Activated CD8-positive, alpha-beta memory T cell treated with anti-CD3 and anti-CD28 coated beads, Interleukin-2, amount 10 ng/mL, durations not matched to agents 7 days and 5 days (primary cell): ENCODE data around the gene MYLK4. TPM values are rescaled to one million over a fixed set of nuclear protein-coding genes. Genes with fewer than 3 reads are reported as not detected.
A peak's percentile ranks its signal among the peaks of the same experiment; 100 is the strongest.

Experiments
- ATAC-seq: fragments of 150-1000 bp; cut with Tn5 transposase; one replicate; pipeline ENCODE4 v1.10.0; 2021; ENCODE audit warnings: moderate library complexity
- CTCF ChIA-PET: fragments of 350-600 bp; sonication (Branson Sonifier 250); formaldehyde crosslinking; loops from one replicate; lab custom pipeline; 2021; ENCODE audit warnings: antibody characterized with exemption; lab: Charles Lee
- DNase-seq: peaks from one replicate; pipeline ENCODE4 v3.0.0-alpha.2; 2020
- H3K27ac Mint-ChIP-seq: one replicate; pipeline ENCODE4 v1.8.0; 2021; ENCODE audit warnings: mild to moderate bottlenecking, mixed read lengths
- H3K27me3 Mint-ChIP-seq: one replicate; pipeline ENCODE4 v1.8.0; 2021; ENCODE audit warnings: mixed read lengths
- H3K36me3 Mint-ChIP-seq: one replicate; pipeline ENCODE4 v1.8.0; 2021; ENCODE audit warnings: mild to moderate bottlenecking, mixed read lengths
- H3K4me1 Mint-ChIP-seq: one replicate; pipeline ENCODE4 v1.8.0; 2021; ENCODE audit warnings: mixed read lengths
- H3K4me3 Mint-ChIP-seq: one replicate; pipeline ENCODE4 v1.8.0; 2021; ENCODE audit warnings: mild to moderate bottlenecking, moderate library complexity, mixed read lengths
- H3K9me3 Mint-ChIP-seq: one replicate; pipeline ENCODE4 v1.8.0; 2022; ENCODE audit warnings: low read depth, mixed read lengths
- total RNA-seq, 2 experiments: library from RNA; stranded (reverse); gene quantifications; one replicate each; pipeline ENCODE4 v1.2.3, GENCODE V29; 2021

MYLK4 gene
- total RNA-seq, 2 experiments from 2014 or later: 0.18 to 0.23 TPM

GRCh38 chr6:2737885-2738284 is 12.8 kb downstream of the MYLK4 start:
- no peak overlapping the region for H3K27ac Mint-ChIP-seq
- ATAC-seq (no peak), DNase-seq (no peak)
- H3K36me3 Mint-ChIP-seq: no peaks in the 10 kb centered on the region
- H3K27me3 Mint-ChIP-seq: peaks cover 5% of the 10 kb centered on the region
- CTCF ChIA-PET: interaction anchor here (0.6 to 7.5 kb wide), 20 partner anchors 12 to 319 kb away, joined by 3 to 83 read pairs (median 4); partner anchors contain the start of genes MYLK4 and SERPINB1
- H3K4me1 Mint-ChIP-seq: peaks cover 14% of the 10 kb centered on the region
- H3K9me3 Mint-ChIP-seq: no peaks in the 10 kb centered on the region
- no peak overlapping the region for H3K4me3 Mint-ChIP-seq

GRCh38 chr6:2734488-2735166 is 16.1 kb downstream of the MYLK4 start:
- no peak for DNase-seq
- peaks cover 2% of the 10 kb centered on the region for H3K36me3 Mint-ChIP-seq
- CTCF ChIA-PET: interaction anchor here (1.3 to 7.5 kb wide), 3 partner anchors 16 to 107 kb away, joined by 3 to 83 read pairs (median 5); partner anchors contain the start of genes MYLK4 and SERPINB1
- peaks cover 2% of the 10 kb centered on the region for H3K9me3 Mint-ChIP-seq
- no peak overlapping the region for H3K4me3 Mint-ChIP-seq
- H3K27me3 Mint-ChIP-seq: no peaks in the 10 kb centered on the region
- no peak overlapping the region for H3K27ac Mint-ChIP-seq
- H3K4me1 Mint-ChIP-seq: peaks cover 19% of the 10 kb centered on the region
- ATAC-seq: no peak

GRCh38 chr6:2733736-2734480 is 16.8 kb downstream of the MYLK4 start:
- CTCF ChIA-PET: interaction anchor here (0.7 to 7.5 kb wide), 5 partner anchors 11 to 32 kb away, joined by 3 to 83 read pairs (median 3); partner anchors contain the start of genes MYLK4 and WRNIP1
- H3K36me3 Mint-ChIP-seq: peaks cover 2% of the 10 kb centered on the region
- ATAC-seq: no peak
- no peak overlapping the region for H3K27ac Mint-ChIP-seq
- H3K4me1 Mint-ChIP-seq: peaks cover 19% of the 10 kb centered on the region
- peaks cover 2% of the 10 kb centered on the region for H3K27me3 Mint-ChIP-seq
- no peak for DNase-seq
- H3K9me3 Mint-ChIP-seq: peaks cover 2% of the 10 kb centered on the region
- H3K4me3 Mint-ChIP-seq: no peak overlapping the region

- peaks cover 2% of the 10 kb centered on the region for H3K27me3 Mint-ChIP-seq
- peaks cover 19% of the 10 kb centered on the region for H3K4me1 Mint-ChIP-seq
- peak; percentile 96 for ATAC-seq
- CTCF ChIA-PET: interaction anchor here (0.7 to 2.4 kb wide), 4 partner anchors 10 to 33 kb away, joined by 3 to 18 read pairs (median 3); partner anchors contain the start of genes MYLK4 and WRNIP1
- peaks cover 2% of the 10 kb centered on the region for H3K9me3 Mint-ChIP-seq
- H3K4me3 Mint-ChIP-seq: no peak overlapping the region
- H3K36me3 Mint-ChIP-seq: peaks cover 2% of the 10 kb centered on the region
- DNase-seq: peak; percentile 81
- no peak overlapping the region for H3K27ac Mint-ChIP-seq
These were observed 17.4 kb downstream of the MYLK4 start for GRCh38 chr6:2733324-2733723.

GRCh38 chr6:2732503-2733089 is 18.1 kb downstream of the MYLK4 start:
- CTCF ChIA-PET: interaction anchor here (1.1 to 2.4 kb wide), 3 partner anchors 18 to 33 kb away, joined by 3 to 18 read pairs (median 3); partner anchors contain the start of genes MYLK4 and WRNIP1
- ATAC-seq: no peak
- peaks cover 2% of the 10 kb centered on the region for H3K36me3 Mint-ChIP-seq

GRCh38 chr6:2731281-2731909 is 19.3 kb downstream of the MYLK4 start:
- no peak for ATAC-seq
- H3K4me3 Mint-ChIP-seq: no peak overlapping the region

More at GRCh38 chr6:2732503-2733089, 18.1 kb downstream of the MYLK4 start:
- no peak for DNase-seq
- H3K27ac Mint-ChIP-seq: no peak overlapping the region
- H3K4me3 Mint-ChIP-seq: no peak overlapping the region
- H3K27me3 Mint-ChIP-seq: peaks cover 2% of the 10 kb centered on the region
- peaks cover 15% of the 10 kb centered on the region for H3K4me1 Mint-ChIP-seq
- peaks cover 2% of the 10 kb centered on the region for H3K9me3 Mint-ChIP-seq

GRCh38 chr6:2730353-2731107 is 20.2 kb downstream of the MYLK4 start:
- Mint-ChIP-seq H3K36me3 (peaks cover 2% of the 10 kb centered on the region), H3K9me3 (peaks cover 2% of the 10 kb centered on the region), H3K27ac (no peak overlapping the region), H3K4me1 (peaks cover 15% of the 10 kb centered on the region), H3K27me3 (peaks cover 2% of the 10 kb centered on the region), H3K4me3 (no peak overlapping the region)
- no peak for ATAC-seq
- CTCF ChIA-PET: no interaction called here
- no peak for DNase-seq

More at GRCh38 chr6:2731281-2731909, 19.3 kb downstream of the MYLK4 start:
- Mint-ChIP-seq H3K27me3 (peaks cover 2% of the 10 kb centered on the region), H3K4me1 (peaks cover 15% of the 10 kb centered on the region), H3K36me3 (peaks cover 2% of the 10 kb centered on the region), H3K27ac (no peak overlapping the region), H3K9me3 (peaks cover 2% of the 10 kb centered on the region)
- CTCF ChIA-PET: interaction anchor here (2.4 kb wide), 1 partner anchor 19 kb away, joined by 18 read pairs; the partner anchor contains the start of gene MYLK4
- no peak for DNase-seq

- CTCF ChIA-PET: no interaction called here
- Mint-ChIP-seq H3K4me1 (peaks cover 15% of the 10 kb centered on the region), H3K36me3 (peaks cover 2% of the 10 kb centered on the region), H3K27ac (no peak overlapping the region), H3K27me3 (peaks cover 2% of the 10 kb centered on the region), H3K9me3 (peaks cover 2% of the 10 kb centered on the region), H3K4me3 (no peak overlapping the region)
- ATAC-seq: no peak
- DNase-seq: no peak
These were observed 20.8 kb downstream of the MYLK4 start for GRCh38 chr6:2729921-2730320.

GRCh38 chr6:2725999-2726567 is 24.6 kb downstream of the MYLK4 start:
- peaks cover 7% of the 10 kb centered on the region for H3K27me3 Mint-ChIP-seq
- ATAC-seq (no peak), DNase-seq (no peak)
- CTCF ChIA-PET: interaction anchor here (0.6 to 1.4 kb wide), 2 partner anchors 12 to 1341 kb away, joined by 4 read pairs; no protein-coding TSS in a partner anchor
- peaks cover 3% of the 10 kb centered on the region for H3K9me3 Mint-ChIP-seq
- no peak overlapping the region for H3K27ac Mint-ChIP-seq
- no peaks in the 10 kb centered on the region for H3K36me3 Mint-ChIP-seq
- no peaks in the 10 kb centered on the region for H3K4me1 Mint-ChIP-seq
- H3K4me3 Mint-ChIP-seq: no peak overlapping the region

- H3K4me1 Mint-ChIP-seq: no peaks in the 10 kb centered on the region
- H3K27ac Mint-ChIP-seq: no peak overlapping the region
- no peak for DNase-seq
- peaks cover 10% of the 10 kb centered on the region for H3K27me3 Mint-ChIP-seq
- peaks cover 3% of the 10 kb centered on the region for H3K9me3 Mint-ChIP-seq
- no peak for ATAC-seq
- H3K36me3 Mint-ChIP-seq: no peaks in the 10 kb centered on the region
- H3K4me3 Mint-ChIP-seq: no peak overlapping the region
- CTCF ChIA-PET: interaction anchor here (0.6 to 1.4 kb wide), 2 partner anchors 13 to 1341 kb away, joined by 4 read pairs; no protein-coding TSS in a partner anchor
These were observed 25.2 kb downstream of the MYLK4 start for GRCh38 chr6:2725364-2725988.

GRCh38 chr6:2721219-2721618 is 29.5 kb downstream of the MYLK4 start:
- Mint-ChIP-seq H3K9me3 (peaks cover 3% of the 10 kb centered on the region), H3K36me3 (no peaks in the 10 kb centered on the region), H3K27me3 (peaks cover 8% of the 10 kb centered on the region), H3K4me1 (no peaks in the 10 kb centered on the region), H3K4me3 (no peak overlapping the region), H3K27ac (no peak overlapping the region)
- ATAC-seq (no peak), DNase-seq (no peak)
- CTCF ChIA-PET: no interaction called here
